ENCODE measurements around the gene STOM.

STOM gene

DNA sequence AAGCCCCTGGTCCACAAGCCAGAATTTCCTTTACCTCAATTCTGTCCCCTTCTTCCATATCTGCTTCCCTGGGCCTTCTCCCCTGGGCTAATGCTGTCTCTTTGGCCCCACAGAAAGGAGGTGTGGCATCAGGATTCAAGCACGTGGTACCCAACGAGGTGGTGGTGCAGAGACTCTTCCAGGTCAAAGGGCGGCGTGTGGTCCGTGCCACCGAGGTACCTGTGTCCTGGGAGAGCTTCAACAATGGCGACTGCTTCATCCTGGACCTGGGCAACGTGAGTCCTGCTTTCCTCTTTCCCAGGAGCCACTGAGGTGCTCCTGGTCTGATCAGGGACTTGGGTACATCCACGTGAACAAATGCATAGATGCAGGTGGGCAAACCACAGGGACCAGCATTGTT is 59.5 kb downstream of the STOM start:
- Histone ChIP-seq H3K9ac (ENCODE audit: low read length) (no peak overlapping the region), H3K36me3 (ENCODE audit: insufficient read depth, low read length) (no peaks in the 10 kb centered on the region)

GRCh38 chr9:121309833-121310425 is 60.1 kb downstream of the STOM start:
- no peak for TF ChIP-seq CTCF (IDR thresholded peaks at IDR 0.05; ENCODE audit: low read length)
- no peak for TF ChIP-seq EZH2 (IDR thresholded peaks at IDR 0.05; ENCODE audit: borderline replicate concordance, low read length)
- no peaks in the 10 kb centered on the region for H3K4me1 ChIP-seq (ENCODE audit: insufficient read depth, low read length, severe bottlenecking)
- no peak overlapping the region for H3K4me2 ChIP-seq (ENCODE audit: low read length)
- H3K27ac ChIP-seq (ENCODE audit: low read depth, low read length, poor library complexity, severe bottlenecking), result no peak overlapping the region
- H3K36me3 ChIP-seq (ENCODE audit: insufficient read depth, low read length), result no peaks in the 10 kb centered on the region
- no peak overlapping the region for H2AFZ ChIP-seq (ENCODE audit: low read length)
- no peak overlapping the region for H3K4me3 ChIP-seq (ENCODE audit: low read depth, low read length, poor library complexity, severe bottlenecking)
- no peaks in the 10 kb centered on the region for H3F3A ChIP-seq (ENCODE audit: insufficient read depth, low read length)
- H3K9me2 ChIP-seq (ENCODE audit: low read depth, low read length), result no peaks in the 10 kb centered on the region
- H3K9me3 ChIP-seq (ENCODE audit: low read length), result no peaks in the 10 kb centered on the region
- H3K79me2 ChIP-seq (ENCODE audit: insufficient read depth, low read length), result no peaks in the 10 kb centered on the region
- no peaks in the 10 kb centered on the region; the same call in 1 of the 2 replicates for H3K27me3 ChIP-seq (ENCODE audit: insufficient read depth, low read length)
- H3K9ac ChIP-seq (ENCODE audit: low read length), result no peak overlapping the region
- no peaks in the 10 kb centered on the region for H4K20me1 ChIP-seq (ENCODE audit: insufficient read depth, low read length)

More for the DNA sequence above, 59.5 kb downstream of the STOM start:
- Histone ChIP-seq H3K79me2 (ENCODE audit: insufficient read depth, low read length) (no peaks in the 10 kb centered on the region), H2AFZ (ENCODE audit: low read length) (no peak overlapping the region), H3K9me3 (ENCODE audit: low read length) (no peaks in the 10 kb centered on the region), H4K20me1 (ENCODE audit: insufficient read depth, low read length) (no peaks in the 10 kb centered on the region), H3F3A (ENCODE audit: insufficient read depth, low read length) (no peaks in the 10 kb centered on the region), H3K27ac (ENCODE audit: low read depth, low read length, poor library complexity, severe bottlenecking) (no peak overlapping the region), H3K4me2 (ENCODE audit: low read length) (no peak overlapping the region), H3K4me1 (ENCODE audit: insufficient read depth, low read length, severe bottlenecking) (no peaks in the 10 kb centered on the region), H3K27me3 (ENCODE audit: insufficient read depth, low read length) (no peaks in the 10 kb centered on the region; the same call in 1 of the 2 replicates), H3K9me2 (ENCODE audit: low read depth, low read length) (no peaks in the 10 kb centered on the region), H3K4me3 (ENCODE audit: low read depth, low read length, poor library complexity, severe bottlenecking) (no peak overlapping the region)
- no peak for TF ChIP-seq EZH2 (IDR thresholded peaks at IDR 0.05; ENCODE audit: borderline replicate concordance, low read length)
- no peak for TF ChIP-seq CTCF (IDR thresholded peaks at IDR 0.05; ENCODE audit: low read length)

- H3K4me2 ChIP-seq (ENCODE audit: low read length), result no peak overlapping the region
- no peaks in the 10 kb centered on the region for H3K9me2 ChIP-seq (ENCODE audit: low read depth, low read length)
- H3K27ac ChIP-seq (ENCODE audit: low read depth, low read length, poor library complexity, severe bottlenecking), result no peak overlapping the region
- H3F3A ChIP-seq (ENCODE audit: insufficient read depth, low read length), result no peaks in the 10 kb centered on the region
- H3K27me3 ChIP-seq (ENCODE audit: insufficient read depth, low read length), result no peaks in the 10 kb centered on the region; the same call in 1 of the 2 replicates
- H3K36me3 ChIP-seq (ENCODE audit: insufficient read depth, low read length), result no peaks in the 10 kb centered on the region
- H2AFZ ChIP-seq (ENCODE audit: low read length), result no peak overlapping the region
- H3K9me3 ChIP-seq (ENCODE audit: low read length), result no peaks in the 10 kb centered on the region
- H3K4me3 ChIP-seq (ENCODE audit: low read depth, low read length, poor library complexity, severe bottlenecking), result no peak overlapping the region
- TF ChIP-seq EZH2 (IDR thresholded peaks at IDR 0.05; ENCODE audit: borderline replicate concordance, low read length), result no peak
- no peak for TF ChIP-seq CTCF (IDR thresholded peaks at IDR 0.05; ENCODE audit: low read length)
- H3K9ac ChIP-seq (ENCODE audit: low read length), result no peak overlapping the region
- no peaks in the 10 kb centered on the region for H3K4me1 ChIP-seq (ENCODE audit: insufficient read depth, low read length, severe bottlenecking)
- H4K20me1 ChIP-seq (ENCODE audit: insufficient read depth, low read length), result no peaks in the 10 kb centered on the region
- H3K79me2 ChIP-seq (ENCODE audit: insufficient read depth, low read length), result no peaks in the 10 kb centered on the region
Measured at GRCh38 chr9:121309171-121309570, 60.9 kb downstream of the STOM start.
